GM13976 (cell line): ENCODE results near the gene ORC6.

Experiments
- DNase-seq: peaks from one replicate; pipeline ENCODE4 v3.0.0; 2012; ENCODE audit warnings: low spot score
- in situ Hi-C: fragments of 300-500 bp; cut with MboI; formaldehyde crosslinking; loops from one replicate; pipeline ENCODE4 v1.12.0; 2022; ENCODE audit warnings: low sequenced_read_pairs, mixed read lengths, inconsistent platforms; ENCODE audit not compliant: unreplicated experiment
- TF ChIP-seq, protein P1 (sequence below): IDR thresholded peaks from 2 replicates; pipeline ENCODE4 v1.5.1; 2012; ENCODE audit warnings: borderline replicate concordance, mild to moderate bottlenecking; ENCODE audit not compliant: insufficient read depth; ENCODE audit errors: extremely low read depth, missing control alignments, control extremely low read depth

The ORC6 gene

DNA sequence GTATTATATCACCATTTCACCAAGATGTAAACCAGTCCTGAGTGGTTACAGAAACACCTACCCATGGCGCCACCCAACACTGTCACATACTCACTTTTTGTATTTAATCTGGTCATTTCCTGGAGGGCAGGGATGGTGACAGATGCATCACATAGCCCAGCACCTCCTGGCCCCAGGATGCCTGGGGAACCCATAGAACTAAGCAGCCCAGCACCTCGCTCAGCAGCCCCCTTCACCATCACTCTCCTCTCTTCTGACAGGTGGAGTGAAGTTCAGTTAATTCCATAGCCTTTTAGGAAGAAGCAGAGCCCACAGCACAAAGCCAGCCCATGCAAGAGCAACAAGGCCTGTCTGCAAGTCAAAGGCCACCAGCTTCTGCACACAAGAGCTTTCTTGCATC lies 31.2 kb downstream of the ORC6 start:
- in situ Hi-C loops = no loop called here
- no peak for DNase-seq
- TF ChIP-seq, protein P1, sequence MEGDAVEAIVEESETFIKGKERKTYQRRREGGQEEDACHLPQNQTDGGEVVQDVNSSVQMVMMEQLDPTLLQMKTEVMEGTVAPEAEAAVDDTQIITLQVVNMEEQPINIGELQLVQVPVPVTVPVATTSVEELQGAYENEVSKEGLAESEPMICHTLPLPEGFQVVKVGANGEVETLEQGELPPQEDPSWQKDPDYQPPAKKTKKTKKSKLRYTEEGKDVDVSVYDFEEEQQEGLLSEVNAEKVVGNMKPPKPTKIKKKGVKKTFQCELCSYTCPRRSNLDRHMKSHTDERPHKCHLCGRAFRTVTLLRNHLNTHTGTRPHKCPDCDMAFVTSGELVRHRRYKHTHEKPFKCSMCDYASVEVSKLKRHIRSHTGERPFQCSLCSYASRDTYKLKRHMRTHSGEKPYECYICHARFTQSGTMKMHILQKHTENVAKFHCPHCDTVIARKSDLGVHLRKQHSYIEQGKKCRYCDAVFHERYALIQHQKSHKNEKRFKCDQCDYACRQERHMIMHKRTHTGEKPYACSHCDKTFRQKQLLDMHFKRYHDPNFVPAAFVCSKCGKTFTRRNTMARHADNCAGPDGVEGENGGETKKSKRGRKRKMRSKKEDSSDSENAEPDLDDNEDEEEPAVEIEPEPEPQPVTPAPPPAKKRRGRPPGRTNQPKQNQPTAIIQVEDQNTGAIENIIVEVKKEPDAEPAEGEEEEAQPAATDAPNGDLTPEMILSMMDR = no peak

DNA sequence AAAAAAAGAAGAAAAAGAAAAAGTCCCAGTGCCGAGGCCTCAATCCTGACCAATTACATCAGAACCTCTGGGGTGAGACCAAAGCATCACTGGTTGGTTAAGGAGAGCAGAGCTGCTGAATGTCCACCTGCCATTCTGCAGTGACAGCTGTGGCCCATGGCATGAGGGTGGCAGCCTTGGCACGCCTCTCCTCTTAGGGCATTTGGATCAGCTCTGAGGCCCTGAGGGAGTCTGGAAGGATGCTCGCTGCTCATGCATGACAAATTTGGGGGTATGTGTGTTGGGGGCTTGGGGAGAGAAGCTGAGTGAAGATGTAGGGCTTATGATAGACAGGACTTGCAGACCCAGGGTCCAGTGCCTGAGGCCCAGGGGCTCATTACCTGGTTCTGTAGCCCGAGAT lies 32.4 kb downstream of the ORC6 start:
- in situ Hi-C loops = no loop called here
- DNase-seq = no peak
- TF ChIP-seq, protein P1 = no peak

DNA sequence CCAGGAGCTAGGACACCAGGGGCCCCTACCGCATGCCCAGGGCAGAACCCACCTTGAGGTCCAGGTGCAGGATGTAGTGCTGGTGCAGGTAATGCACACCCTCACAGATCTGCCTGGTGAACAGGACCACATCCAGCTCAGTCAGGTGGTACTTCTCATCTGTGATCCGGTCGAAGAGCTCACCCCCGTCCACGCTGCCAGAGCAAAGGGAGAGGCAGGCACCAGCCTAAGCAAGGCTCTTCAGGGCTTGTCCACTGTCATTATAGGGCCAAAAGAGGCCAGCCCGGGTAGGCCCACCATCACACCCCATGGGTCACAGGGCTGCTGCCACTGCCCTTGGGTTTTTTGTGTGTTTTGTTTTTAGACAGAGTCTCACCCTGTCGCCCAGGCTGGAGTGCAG lies 37.7 kb downstream of the ORC6 start:
- in situ Hi-C loops = no loop called here
- TF ChIP-seq, protein P1 = no peak
- no peak for DNase-seq

DNA sequence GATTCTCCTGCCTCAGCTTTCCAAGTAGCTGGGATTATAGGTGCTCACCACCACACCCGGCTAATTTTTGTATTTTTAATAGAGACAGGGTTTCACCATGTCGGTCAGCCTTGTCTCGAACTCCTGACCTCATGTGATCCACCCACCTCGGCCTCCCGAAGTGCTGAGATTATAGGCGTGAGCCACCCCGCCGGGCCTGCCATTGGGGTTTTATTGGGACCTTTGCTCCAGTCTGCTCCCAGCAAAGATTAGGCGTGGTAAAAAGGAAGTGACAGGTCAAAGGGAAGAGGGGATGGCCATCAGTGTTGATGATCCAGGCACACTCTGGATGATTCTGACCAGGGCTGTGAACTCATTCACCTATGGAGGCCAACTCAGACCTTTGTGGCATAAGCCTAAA lies 38.2 kb downstream of the ORC6 start:
- in situ Hi-C loops = no loop called here

DNA sequence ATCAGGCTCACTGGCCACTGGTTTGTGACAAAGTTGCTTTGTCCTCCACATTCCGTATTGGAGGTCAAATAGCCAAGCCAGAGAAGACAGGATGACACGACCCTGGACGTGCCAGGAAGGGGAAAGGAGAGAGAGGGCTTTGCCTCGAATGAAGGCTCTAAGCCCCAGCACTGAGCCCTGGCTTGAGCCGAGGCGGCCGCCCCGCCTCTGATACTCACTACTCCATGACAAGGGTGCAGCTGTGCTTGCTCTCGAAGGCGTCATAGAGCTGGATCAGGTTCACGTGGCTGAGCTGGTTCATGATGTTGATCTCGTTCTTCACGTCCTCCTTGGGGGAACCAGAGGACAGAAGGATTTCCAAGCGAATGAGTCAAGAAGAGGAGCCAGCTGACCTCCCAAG lies 39.3 kb downstream of the ORC6 start:
- no peak for DNase-seq
- in situ Hi-C loops = no loop called here
- TF ChIP-seq, protein P1 = no peak

More for the DNA sequence above, 38.2 kb downstream of the ORC6 start:
- TF ChIP-seq, protein P1 = no peak
- no peak for DNase-seq

DNA sequence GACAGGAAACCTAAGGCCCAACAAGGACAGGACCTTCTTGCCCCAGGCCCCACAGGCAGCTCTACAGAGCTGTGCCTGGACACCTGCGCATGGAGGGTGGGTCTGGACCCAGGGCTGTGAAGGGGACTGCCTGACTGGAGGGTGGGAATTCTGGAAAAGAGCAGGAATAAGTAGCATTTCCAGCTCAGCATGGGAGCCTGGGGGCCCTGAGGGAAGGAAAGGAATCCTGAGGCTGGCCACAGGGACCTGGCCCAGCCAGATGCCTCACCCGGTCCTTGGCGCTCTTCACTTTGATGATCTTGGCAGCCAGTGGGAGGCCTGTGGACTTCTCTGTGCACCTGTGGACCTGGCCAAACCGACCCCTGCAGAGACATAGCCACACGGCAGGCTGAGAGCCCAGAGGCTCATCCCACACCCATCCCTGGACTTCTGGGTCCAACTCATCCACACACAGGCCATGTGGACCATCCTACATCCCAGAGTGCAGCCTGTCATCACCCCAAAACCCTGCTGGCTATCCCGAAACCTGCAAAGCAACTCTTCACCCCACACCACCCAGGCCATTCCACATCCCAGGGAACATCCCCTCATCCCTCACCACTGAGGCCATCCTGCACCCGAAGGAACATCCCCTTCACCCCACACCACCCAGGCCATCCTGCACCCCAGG lies 40.0 kb downstream of the ORC6 start:
- in situ Hi-C loops = no loop called here
- TF ChIP-seq, protein P1 = no peak

More for the DNA sequence above, 40.0 kb downstream of the ORC6 start:
- DNase-seq = no peak
